Measurements from ENCODE around the gene SLC35C1. TPM values are rescaled to one million over a fixed set of nuclear protein-coding genes. Genes with fewer than 3 reads are reported as not detected.

SLC35C1 gene
- total and polyA plus RNA-seq, 2 donors (not counting 1 experiment from before 2014, with no cell fraction given) = 4.4 to 12.5 TPM

DNA sequence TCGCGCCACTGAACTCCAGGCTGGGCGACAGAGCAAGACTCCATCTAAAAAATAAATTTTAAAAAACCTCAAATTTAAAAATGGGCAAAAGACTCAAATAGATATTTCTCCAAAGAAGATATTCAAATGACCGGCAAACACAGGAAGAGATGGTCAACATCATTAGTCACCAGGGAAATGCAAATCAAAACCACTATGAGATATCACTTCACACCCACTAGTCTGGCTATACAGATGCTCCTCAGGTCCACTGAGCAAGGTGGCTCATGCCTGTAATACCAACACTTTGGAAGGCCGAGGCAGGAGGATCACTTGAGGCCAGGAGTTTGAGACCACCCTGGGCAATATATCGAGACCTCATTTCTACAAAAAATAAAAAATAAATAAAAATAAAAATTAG lies 43.3 kb upstream of the SLC35C1 start:
- intact Hi-C loops (cut with micrococcal nuclease) = no loop called here
- Histone ChIP-seq H3K79me2 (ENCODE audit: control insufficient read depth, insufficient read depth, low read length) (no peaks in the 10 kb centered on the region), H4K20me1 (ENCODE audit: control insufficient read depth, insufficient read depth, low read length, poor library complexity, severe bottlenecking) (no peaks in the 10 kb centered on the region), H3K4me3 (ENCODE audit: control extremely low read depth in 1 of 5, extremely low read depth in 1 of 5, insufficient read depth in 1 of 5, low read depth in 2 of 5, low read length in 4 of 5) (no peak overlapping the region), H3K27ac (ENCODE audit: low read length in 2 of 2) (no peak overlapping the region), H3K4me1 (ENCODE audit: control insufficient read depth in 2 of 2, insufficient read depth in 2 of 2, low read length in 2 of 2) (no peaks in the 10 kb centered on the region), H3K27me3 (replicated peaks in 1 of 4; ENCODE audit: control extremely low read depth in 1 of 4, control insufficient read depth in 3 of 4, insufficient read depth in 4 of 4, low read length in 3 of 4) (peaks cover 0 to 5% (median 4%) of the 10 kb centered on the region in 4 experiments), H2AFZ (ENCODE audit: insufficient read depth, low read depth, low read length, poor library complexity, severe bottlenecking) (no peak overlapping the region), H3K9ac (ENCODE audit: low read length) (no peak overlapping the region), H3K4me2 (replicated peaks; ENCODE audit: low read depth, low read length, poor library complexity, severe bottlenecking) (no peak overlapping the region), H3K36me3 (replicated peaks in 1 of 2; ENCODE audit: control extremely low read depth in 1 of 2, control insufficient read depth in 1 of 2, extremely low read depth in 1 of 2, insufficient read depth in 2 of 2, low read length in 1 of 2) (no peaks in the 10 kb centered on the region), H3K9me3 (ENCODE audit: control extremely low read depth in 1 of 3, control insufficient read depth in 2 of 3, insufficient read depth in 1 of 3, low read length in 2 of 3) (no peaks in the 10 kb centered on the region)
- WGBS (ENCODE audit: insufficient coverage) = 55% methylated on average over 4 of the region's 6 CpGs
- no peak overlapping the region for H3K27ac Mint-ChIP-seq
- TF ChIP-seq, protein P1, sequence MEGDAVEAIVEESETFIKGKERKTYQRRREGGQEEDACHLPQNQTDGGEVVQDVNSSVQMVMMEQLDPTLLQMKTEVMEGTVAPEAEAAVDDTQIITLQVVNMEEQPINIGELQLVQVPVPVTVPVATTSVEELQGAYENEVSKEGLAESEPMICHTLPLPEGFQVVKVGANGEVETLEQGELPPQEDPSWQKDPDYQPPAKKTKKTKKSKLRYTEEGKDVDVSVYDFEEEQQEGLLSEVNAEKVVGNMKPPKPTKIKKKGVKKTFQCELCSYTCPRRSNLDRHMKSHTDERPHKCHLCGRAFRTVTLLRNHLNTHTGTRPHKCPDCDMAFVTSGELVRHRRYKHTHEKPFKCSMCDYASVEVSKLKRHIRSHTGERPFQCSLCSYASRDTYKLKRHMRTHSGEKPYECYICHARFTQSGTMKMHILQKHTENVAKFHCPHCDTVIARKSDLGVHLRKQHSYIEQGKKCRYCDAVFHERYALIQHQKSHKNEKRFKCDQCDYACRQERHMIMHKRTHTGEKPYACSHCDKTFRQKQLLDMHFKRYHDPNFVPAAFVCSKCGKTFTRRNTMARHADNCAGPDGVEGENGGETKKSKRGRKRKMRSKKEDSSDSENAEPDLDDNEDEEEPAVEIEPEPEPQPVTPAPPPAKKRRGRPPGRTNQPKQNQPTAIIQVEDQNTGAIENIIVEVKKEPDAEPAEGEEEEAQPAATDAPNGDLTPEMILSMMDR (IDR thresholded peaks at IDR 0.05) = no peak
- no peak for TF ChIP-seq EZH2 (IDR thresholded peaks at IDR 0.05; ENCODE audit: borderline replicate concordance, insufficient read depth, low read depth, low read length, poor library complexity, severe bottlenecking)
- DNase-seq (no peak), ATAC-seq (ENCODE audit: low read depth) (no peak)
- H3K27me3 Mint-ChIP-seq = peaks cover 53% of the 10 kb centered on the region
- POLR2A ChIA-PET = no interaction called here
- H3K9me3 Mint-ChIP-seq (ENCODE audit: insufficient read depth) = no peaks in the 10 kb centered on the region
- CTCF ChIA-PET = no interaction called here
- no peaks in the 10 kb centered on the region for H3K4me1 Mint-ChIP-seq
- no peak overlapping the region for H3K4me3 Mint-ChIP-seq

DNA sequence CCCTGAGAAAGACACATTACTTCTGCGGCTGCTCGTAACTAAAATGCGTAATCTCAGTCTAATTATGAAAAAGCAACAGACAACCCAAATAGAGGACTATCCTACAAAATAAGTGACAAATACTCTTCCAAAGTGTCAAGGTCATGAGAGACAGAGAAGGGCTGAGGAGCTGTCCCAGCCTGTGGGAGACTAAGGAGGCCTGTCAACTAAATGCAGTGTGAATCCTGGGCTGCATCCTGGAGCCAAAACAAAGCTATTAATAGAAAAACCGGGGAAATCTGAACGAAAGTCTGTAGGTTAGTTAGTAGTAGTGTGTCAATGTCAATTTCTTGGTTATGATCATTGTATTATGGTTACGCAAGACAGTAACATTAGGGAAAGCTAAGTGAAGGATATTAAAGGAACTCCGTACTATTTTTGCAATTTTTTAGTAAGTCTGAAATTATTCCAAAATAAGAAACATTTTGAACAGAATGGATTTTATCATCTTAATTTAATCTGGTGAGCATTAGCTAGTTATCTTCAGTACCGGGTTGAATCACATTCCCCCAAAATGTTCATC lies 39.8 kb upstream of the SLC35C1 start:
- H3K27ac Mint-ChIP-seq = no peak overlapping the region
- H4K20me1 ChIP-seq (ENCODE audit: control insufficient read depth, insufficient read depth, low read length, poor library complexity, severe bottlenecking) = no peaks in the 10 kb centered on the region
- H3K4me1 ChIP-seq (ENCODE audit: control insufficient read depth in 2 of 2, insufficient read depth in 2 of 2, low read length in 2 of 2) = no peaks in the 10 kb centered on the region
- H3K9me3 ChIP-seq (ENCODE audit: control extremely low read depth in 1 of 3, control insufficient read depth in 2 of 3, insufficient read depth in 1 of 3, low read length in 2 of 3) = no peaks in the 10 kb centered on the region
- TF ChIP-seq, protein P1 (IDR thresholded peaks at IDR 0.05) = no peak
- no peak for TF ChIP-seq EZH2 (IDR thresholded peaks at IDR 0.05; ENCODE audit: borderline replicate concordance, insufficient read depth, low read depth, low read length, poor library complexity, severe bottlenecking)
- ATAC-seq (ENCODE audit: low read depth) (no peak), DNase-seq (no peak)
- H3K27ac ChIP-seq (ENCODE audit: low read length in 2 of 2) = no peak overlapping the region
- no peak overlapping the region for H2AFZ ChIP-seq (ENCODE audit: insufficient read depth, low read depth, low read length, poor library complexity, severe bottlenecking)
- no peak overlapping the region for H3K9ac ChIP-seq (ENCODE audit: low read length)
- 60% methylated on average over 2 of the region's 8 CpGs for WGBS (ENCODE audit: insufficient coverage)
- H3K79me2 ChIP-seq (ENCODE audit: control insufficient read depth, insufficient read depth, low read length) = no peaks in the 10 kb centered on the region
- H3K4me1 Mint-ChIP-seq = no peaks in the 10 kb centered on the region
- ChIA-PET POLR2A (no interaction called here), CTCF (interaction anchor here (0.5 to 1.0 kb wide), 2 partner anchors 241 to 1152 kb away, joined by 3 read pairs; no protein-coding TSS in a partner anchor)
- H3K4me3 Mint-ChIP-seq = no peak overlapping the region
- no peak overlapping the region for H3K4me2 ChIP-seq (replicated peaks; ENCODE audit: low read depth, low read length, poor library complexity, severe bottlenecking)
- H3K9me3 Mint-ChIP-seq (ENCODE audit: insufficient read depth) = no peaks in the 10 kb centered on the region
- intact Hi-C loops (cut with micrococcal nuclease) = no loop called here
- H3K27me3 Mint-ChIP-seq = peaks cover 45% of the 10 kb centered on the region
- H3K27me3 ChIP-seq (replicated peaks in 1 of 4; ENCODE audit: control extremely low read depth in 1 of 4, control insufficient read depth in 3 of 4, insufficient read depth in 4 of 4, low read length in 3 of 4) = peaks cover 0 to 5% (median 3%) of the 10 kb centered on the region in 4 experiments
- no peaks in the 10 kb centered on the region for H3K36me3 ChIP-seq (replicated peaks in 1 of 2; ENCODE audit: control extremely low read depth in 1 of 2, control insufficient read depth in 1 of 2, extremely low read depth in 1 of 2, insufficient read depth in 2 of 2, low read length in 1 of 2)
- H3K4me3 ChIP-seq (ENCODE audit: control extremely low read depth in 1 of 5, extremely low read depth in 1 of 5, insufficient read depth in 1 of 5, low read depth in 2 of 5, low read length in 4 of 5) = no peak overlapping the region

Measured in B cell (primary cell).